ENCODE results near the gene BRCC3. TPM values are rescaled to one million over a fixed set of nuclear protein-coding genes. Genes with fewer than 3 reads are reported as not detected.

BRCC3 gene
- total and polyA plus RNA-seq, 2 donors (not counting 3 experiments of a cell fraction or from before 2014, with no cell fraction given) = 12.4 to 25.5 TPM

Other genes with a start within 250 kb of the BRCC3 start
- gene SMIM9, start 236.8 kb upstream of the BRCC3 start, total RNA-seq = not detected in 2 replicates
- not detected in 2 replicates for gene SMIM9, start 236.8 kb upstream of the BRCC3 start, polyA plus RNA-seq
- 11.4 and 19.8 TPM in 2 replicates for gene F8A1, start 185.2 kb upstream of the BRCC3 start, total RNA-seq
- 9.6 and 10.0 TPM in 2 replicates for gene F8A1, start 185.2 kb upstream of the BRCC3 start, polyA plus RNA-seq
- gene F8, start 48.8 kb upstream of the BRCC3 start, total RNA-seq = 0.67 and 1.1 TPM in 2 replicates
- 0.53 and 0.62 TPM in 2 replicates for gene F8, start 48.8 kb upstream of the BRCC3 start, polyA plus RNA-seq
- gene FUNDC2, start 44.7 kb upstream of the BRCC3 start, total RNA-seq = 53.3 TPM in 2 replicates
- gene FUNDC2, start 44.7 kb upstream of the BRCC3 start, polyA plus RNA-seq = 65.6 and 80.8 TPM in 2 replicates
- 3.2 and 4.3 TPM in 2 replicates for gene CMC4, start 372 bp upstream of the BRCC3 start, total RNA-seq
- 6.7 and 8.2 TPM in 2 replicates for gene CMC4, start 372 bp upstream of the BRCC3 start, polyA plus RNA-seq
- 15.8 and 15.9 TPM in 2 replicates for gene MTCP1, start 372 bp upstream of the BRCC3 start, total RNA-seq
- 1.8 and 3.1 TPM in 2 replicates for gene MTCP1, start 372 bp upstream of the BRCC3 start, polyA plus RNA-seq
- 45.8 and 51.5 TPM in 2 replicates for gene VBP1, start 145.0 kb downstream of the BRCC3 start, total RNA-seq
- gene VBP1, start 145.0 kb downstream of the BRCC3 start, polyA plus RNA-seq = 10.0 and 17.3 TPM in 2 replicates
- not detected in 2 replicates for gene RAB39B, start 193.0 kb downstream of the BRCC3 start, total RNA-seq
- not detected in 2 replicates for gene RAB39B, start 193.0 kb downstream of the BRCC3 start, polyA plus RNA-seq

All from endothelial cell of umbilical vein (primary cell).